Body of pancreas (tissue), 4 donors: ENCODE results near the gene HTR6. TPM values are rescaled to one million over a fixed set of nuclear protein-coding genes. Genes with fewer than 3 reads are reported as not detected.

Experiments used
- ATAC-seq: fragments of 150-250 bp; one replicate; pipeline ENCODE4 v1.9.1; 2016
- DNase-seq, 4 donors: peaks; one replicate each; pipeline ENCODE4 v3.0.0-alpha.2; 2019
- H3K27ac ChIP-seq, 4 donors: fragments of 200-600 bp; sonication (generic); 1 replicate in 3 of 4; 2 replicates in 1 of 4; pipeline versions ENCODE4 v1.5.1 to v1.6.1; 2016 to 2019; ENCODE audit warnings: mild to moderate bottlenecking in 1 of 4, mixed read lengths in 1 of 4, moderate library complexity in 1 of 4
- H3K27me3 ChIP-seq, 2 donors: fragments of 200-600 bp; sonication (generic); one replicate each; pipeline ENCODE4 v1.6.0; 2016; ENCODE audit warnings: mild to moderate bottlenecking in 1 of 2
- H3K36me3 ChIP-seq, 2 donors: fragments of 200-600 bp; sonication (generic); replicated peaks in 1 of 2; 2 replicates each; pipeline ENCODE4 v1.5.1; 2016; ENCODE audit warnings: low read depth in 2 of 2; ENCODE audit not compliant: insufficient read depth in 1 of 2
- H3K4me1 ChIP-seq: fragments of 200-600 bp; sonication (generic); one replicate; pipeline ENCODE4 v1.6.0; 2016
- H3K4me3 ChIP-seq, 2 donors: fragments of 200-600 bp; sonication (generic); 1 replicate in 1 of 2; 2 replicates in 1 of 2; pipeline ENCODE4 v1.5.1; 2016 to 2019
- H3K9me3 ChIP-seq, 3 donors: fragments of 200-600 bp; sonication (generic); 1 replicate in 2 of 3; 2 replicates in 1 of 3; pipeline ENCODE4 v1.5.1; 2016
- POLR2A ChIP-seq, 3 donors: fragments of 450-650 bp; IDR thresholded peaks; one replicate each; pipeline ENCODE4 v1.6.1; 2016; ENCODE audit warnings: antibody characterized with exemption in 3 of 3, mild to moderate bottlenecking in 2 of 3
- WGBS, 2 donors: methylation state at CpG; one replicate each; pipeline ENCODE4 v1.1.5; 2017; 5-methylcytosine and 5-hydroxymethylcytosine counted together
- intact Hi-C: fragments of 100-400 bp; cut with DNase I; formaldehyde crosslinking; loops from one replicate; pipeline ENCODE4 v1.15.1; 2023
- total RNA-seq, 2 donors: library from RNA; depleted of rRNA; stranded (reverse); fragments of >200 nt; gene quantifications; one replicate each; pipeline ENCODE4 v1.1.0, GENCODE V29; 2016
- TF ChIP-seq, protein P1 (sequence below), 7 experiments: fragments of 450-650 bp in 4 of 7; fragments of 200-600 bp in 3 of 7; sonication (generic) in 3 of 7; IDR thresholded peaks; one replicate each; pipeline ENCODE4 v1.5.1; 2016 to 2019; ENCODE audit warnings: antibody characterized with exemption in 7 of 7

Gene HTR6
- total RNA-seq, 2 donors from 2014 or later = not detected

- H3K4me1 ChIP-seq = peaks cover 12% of the 10 kb centered on the region
- H3K9me3 ChIP-seq = no peaks in the 10 kb centered on the region
- WGBS, 2 donors = 8 to 44% methylated on average over 8 to 72 of the region's 84 CpGs
- no peak overlapping the region for H3K27ac ChIP-seq
- H3K36me3 ChIP-seq = no peaks in the 10 kb centered on the region
- TF ChIP-seq POLR2A (IDR thresholded peaks at IDR 0.05) = no peak
- TF ChIP-seq, protein P1, sequence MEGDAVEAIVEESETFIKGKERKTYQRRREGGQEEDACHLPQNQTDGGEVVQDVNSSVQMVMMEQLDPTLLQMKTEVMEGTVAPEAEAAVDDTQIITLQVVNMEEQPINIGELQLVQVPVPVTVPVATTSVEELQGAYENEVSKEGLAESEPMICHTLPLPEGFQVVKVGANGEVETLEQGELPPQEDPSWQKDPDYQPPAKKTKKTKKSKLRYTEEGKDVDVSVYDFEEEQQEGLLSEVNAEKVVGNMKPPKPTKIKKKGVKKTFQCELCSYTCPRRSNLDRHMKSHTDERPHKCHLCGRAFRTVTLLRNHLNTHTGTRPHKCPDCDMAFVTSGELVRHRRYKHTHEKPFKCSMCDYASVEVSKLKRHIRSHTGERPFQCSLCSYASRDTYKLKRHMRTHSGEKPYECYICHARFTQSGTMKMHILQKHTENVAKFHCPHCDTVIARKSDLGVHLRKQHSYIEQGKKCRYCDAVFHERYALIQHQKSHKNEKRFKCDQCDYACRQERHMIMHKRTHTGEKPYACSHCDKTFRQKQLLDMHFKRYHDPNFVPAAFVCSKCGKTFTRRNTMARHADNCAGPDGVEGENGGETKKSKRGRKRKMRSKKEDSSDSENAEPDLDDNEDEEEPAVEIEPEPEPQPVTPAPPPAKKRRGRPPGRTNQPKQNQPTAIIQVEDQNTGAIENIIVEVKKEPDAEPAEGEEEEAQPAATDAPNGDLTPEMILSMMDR (IDR thresholded peaks at IDR 0.05) = no peak
- ATAC-seq = no peak
- H3K27me3 ChIP-seq = peaks cover 0 to 15% of the 10 kb centered on the region in 2 donors
- no peak for DNase-seq
- intact Hi-C loops = no loop called here
- H3K4me3 ChIP-seq = no peak overlapping the region
Observed at GRCh38 chr1:19665496-19666465, 1.1 kb downstream of the HTR6 start.

GRCh38 chr1:19668888-19669287 lies 4.2 kb downstream of the HTR6 start:
- Histone ChIP-seq H3K4me3 (no peak overlapping the region), H3K9me3 (no peaks in the 10 kb centered on the region), H3K4me1 (peaks cover 12% of the 10 kb centered on the region), H3K27me3 (peaks cover 0 to 15% of the 10 kb centered on the region in 2 donors), H3K27ac (no peak overlapping the region), H3K36me3 (no peaks in the 10 kb centered on the region)
- ATAC-seq = no peak
- 61 to 71% methylated on average over 8 of the region's 8 CpGs for WGBS, 2 donors
- TF ChIP-seq, protein P1 (IDR thresholded peaks at IDR 0.05) = no peak
- TF ChIP-seq POLR2A (IDR thresholded peaks at IDR 0.05) = no peak
- intact Hi-C loops = no loop called here
- DNase-seq = no peak

GRCh38 chr1:19670787-19671186 lies 6.1 kb downstream of the HTR6 start:
- DNase-seq = no peak
- no peaks in the 10 kb centered on the region for H3K36me3 ChIP-seq
- H3K4me3 ChIP-seq = no peak overlapping the region
- H3K27ac ChIP-seq = no peak overlapping the region
- intact Hi-C loops = no loop called here
- H3K9me3 ChIP-seq = no peaks in the 10 kb centered on the region
- H3K4me1 ChIP-seq = peaks cover under 1% of the 10 kb centered on the region
- H3K27me3 ChIP-seq = peaks cover 0 to 6% of the 10 kb centered on the region in 2 donors
- no peak for ATAC-seq
- TF ChIP-seq POLR2A (IDR thresholded peaks at IDR 0.05) = no peak
- TF ChIP-seq, protein P1 (IDR thresholded peaks at IDR 0.05) = no peak
- WGBS, 2 donors = 30 to 38% methylated on average over 4 of the region's 4 CpGs

GRCh38 chr1:19672237-19672636 lies 7.6 kb downstream of the HTR6 start:
- intact Hi-C loops = no loop called here
- Histone ChIP-seq H3K27me3 (no peaks in the 10 kb centered on the region), H3K36me3 (no peaks in the 10 kb centered on the region), H3K4me1 (no peaks in the 10 kb centered on the region), H3K4me3 (no peak overlapping the region), H3K27ac (no peak overlapping the region), H3K9me3 (no peaks in the 10 kb centered on the region)
- 37 to 41% methylated on average over 6 of the region's 6 CpGs for WGBS, 2 donors
- no peak for DNase-seq
- no peak for ATAC-seq
- TF ChIP-seq POLR2A (IDR thresholded peaks at IDR 0.05) = no peak
- TF ChIP-seq, protein P1 (IDR thresholded peaks at IDR 0.05) = no peak
